Stimulated activated memory B cell treated with anti-CD40 and anti-IgM and Interleukin-4, amounts not matched to agents 10 μg/mL and 1 μg/mL and 100 μg/mL, for 72 hours (primary cell): Measurements from ENCODE around the gene ABO.
"Not testable (repeated sequence)": the region's sequence is repeated elsewhere in the genome, so short reads cannot be mapped to it uniquely, and the experiment has no call there.

Source experiments
- ATAC-seq: fragments of 150-1000 bp; cut with Tn5 transposase; 2 replicates; pipeline ENCODE4 v1.10.0; 2021
- H3K27ac Mint-ChIP-seq: one replicate; pipeline ENCODE4 v1.8.0; 2022; ENCODE audit warnings: mild to moderate bottlenecking, mixed read lengths
- H3K27me3 Mint-ChIP-seq: one replicate; pipeline ENCODE4 v1.8.0; 2022; ENCODE audit warnings: mixed read lengths
- H3K36me3 Mint-ChIP-seq: one replicate; pipeline ENCODE4 v1.8.0; 2022; ENCODE audit warnings: mixed read lengths
- H3K4me1 Mint-ChIP-seq: one replicate; pipeline ENCODE4 v1.8.0; 2022; ENCODE audit warnings: mixed read lengths
- H3K4me3 Mint-ChIP-seq: one replicate; pipeline ENCODE4 v1.8.0; 2022; ENCODE audit warnings: mild to moderate bottlenecking, moderate library complexity, mixed read lengths
- H3K9me3 Mint-ChIP-seq: one replicate; pipeline ENCODE4 v1.8.0; 2022; ENCODE audit warnings: mixed read lengths

ABO gene

GRCh38 chr9:133275105-133276000 lies at the start of gene ABO:
TSS of gene ABO (minus strand) at chr9:133275201.
- Mint-ChIP-seq H3K9me3 (peaks cover 5% of the 10 kb centered on the region), H3K4me3 (no peak within 1 kb of the TSS), H3K27ac (no peak within 1 kb of the TSS), H3K4me1 (no peaks in the 10 kb centered on the region), H3K36me3 (no peaks in the 10 kb centered on the region), H3K27me3 (peaks cover 66% of the 10 kb centered on the region)
- ATAC-seq: peak; percentile 45

GRCh38 chr9:133323991-133324703 lies 49.1 kb upstream of the ABO start:
- Mint-ChIP-seq H3K27ac (no peak overlapping the region), H3K36me3 (peaks cover 8% of the 10 kb centered on the region)
- no peak for ATAC-seq

GRCh38 chr9:133323211-133323610 lies 48.2 kb upstream of the ABO start:
- Mint-ChIP-seq H3K9me3 (peaks cover 4% of the 10 kb centered on the region), H3K36me3 (no peaks in the 10 kb centered on the region), H3K27me3 (peaks cover 27% of the 10 kb centered on the region), H3K4me1 (no peaks in the 10 kb centered on the region), H3K27ac (no peak overlapping the region), H3K4me3 (no peak overlapping the region)
- ATAC-seq: no peak

More at GRCh38 chr9:133323991-133324703, 49.1 kb upstream of the ABO start:
- Mint-ChIP-seq H3K27me3 (peaks cover 24% of the 10 kb centered on the region), H3K9me3 (peaks cover 4% of the 10 kb centered on the region), H3K4me3 (no peak overlapping the region), H3K4me1 (peaks cover 8% of the 10 kb centered on the region)

DNA sequence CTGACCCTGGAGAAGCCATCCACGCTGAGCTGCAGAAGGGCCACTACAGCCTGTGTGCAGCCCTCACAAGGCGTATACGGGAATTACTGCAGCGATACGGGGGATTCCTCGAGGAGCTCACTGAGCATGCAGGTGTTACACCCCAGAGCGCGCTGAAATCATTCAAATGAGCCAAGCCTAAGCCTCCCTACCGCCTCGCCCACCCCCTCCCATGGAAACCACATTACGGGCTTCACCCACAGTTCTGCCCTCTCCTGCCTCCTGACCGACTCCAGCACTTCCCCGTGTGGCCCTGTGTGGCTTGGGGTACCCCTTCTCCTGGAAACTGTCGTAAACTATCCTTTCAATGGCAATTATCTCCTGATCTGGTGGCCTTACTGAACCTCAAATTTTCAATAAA lies 47.7 kb upstream of the ABO start:
- no peak for ATAC-seq
- Mint-ChIP-seq H3K4me1 (no peaks in the 10 kb centered on the region), H3K27me3 (peaks cover 32% of the 10 kb centered on the region), H3K36me3 (no peaks in the 10 kb centered on the region), H3K27ac (no peak overlapping the region), H3K9me3 (peaks cover 4% of the 10 kb centered on the region), H3K4me3 (no peak overlapping the region)

GRCh38 chr9:133321411-133321935 lies 46.5 kb upstream of the ABO start:
- Mint-ChIP-seq H3K4me3 (no peak overlapping the region), H3K27ac (no peak overlapping the region), H3K9me3 (peaks cover 4% of the 10 kb centered on the region), H3K36me3 (no peaks in the 10 kb centered on the region), H3K27me3 (peaks cover 42% of the 10 kb centered on the region), H3K4me1 (no peaks in the 10 kb centered on the region)
- no peak for ATAC-seq

DNA sequence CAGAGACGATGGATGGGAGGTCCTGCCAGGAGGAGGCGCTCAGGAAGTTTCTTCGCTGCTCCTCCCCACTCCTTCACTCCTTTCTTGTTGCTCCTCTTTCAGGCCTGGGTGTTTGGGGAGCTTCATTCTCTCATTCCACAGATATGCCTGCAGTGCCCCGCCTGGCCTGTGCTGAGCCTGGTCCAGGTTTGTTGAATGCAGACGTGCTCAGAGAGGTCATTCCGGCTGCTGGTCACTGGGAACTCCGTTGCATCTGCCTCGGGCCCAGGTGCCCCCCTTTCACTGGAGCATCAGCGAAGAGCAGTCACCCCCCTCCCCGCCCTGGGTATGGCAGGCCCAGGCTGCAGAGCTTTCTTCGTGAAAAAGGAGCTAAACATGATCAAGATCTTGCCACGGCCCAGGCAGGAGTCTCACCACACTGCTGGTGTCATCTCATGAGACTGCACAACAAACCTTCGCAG lies 45.5 kb upstream of the ABO start:
- Mint-ChIP-seq H3K4me1 (no peaks in the 10 kb centered on the region), H3K4me3 (no peak overlapping the region), H3K36me3 (no peaks in the 10 kb centered on the region), H3K27ac (no peak overlapping the region), H3K27me3 (peaks cover 42% of the 10 kb centered on the region), H3K9me3 (peaks cover 4% of the 10 kb centered on the region)
- no peak for ATAC-seq

GRCh38 chr9:133317551-133317950 lies 42.5 kb upstream of the ABO start:
- H3K27ac Mint-ChIP-seq, H3K4me1 Mint-ChIP-seq, ATAC-seq, H3K4me3 Mint-ChIP-seq, H3K9me3 Mint-ChIP-seq, H3K36me3 Mint-ChIP-seq: not testable (repeated sequence)
- H3K27me3 Mint-ChIP-seq: peaks cover 34% of the 10 kb centered on the region

- H3K4me3 Mint-ChIP-seq: no peak overlapping the region
- no peaks in the 10 kb centered on the region for H3K9me3 Mint-ChIP-seq
- H3K4me1 Mint-ChIP-seq: no peaks in the 10 kb centered on the region
- ATAC-seq: no peak
- no peak overlapping the region for H3K27ac Mint-ChIP-seq
- no peaks in the 10 kb centered on the region for H3K36me3 Mint-ChIP-seq
- H3K27me3 Mint-ChIP-seq: peaks cover 22% of the 10 kb centered on the region
Measured at GRCh38 chr9:133315997-133316396, 41.0 kb upstream of the ABO start.

DNA sequence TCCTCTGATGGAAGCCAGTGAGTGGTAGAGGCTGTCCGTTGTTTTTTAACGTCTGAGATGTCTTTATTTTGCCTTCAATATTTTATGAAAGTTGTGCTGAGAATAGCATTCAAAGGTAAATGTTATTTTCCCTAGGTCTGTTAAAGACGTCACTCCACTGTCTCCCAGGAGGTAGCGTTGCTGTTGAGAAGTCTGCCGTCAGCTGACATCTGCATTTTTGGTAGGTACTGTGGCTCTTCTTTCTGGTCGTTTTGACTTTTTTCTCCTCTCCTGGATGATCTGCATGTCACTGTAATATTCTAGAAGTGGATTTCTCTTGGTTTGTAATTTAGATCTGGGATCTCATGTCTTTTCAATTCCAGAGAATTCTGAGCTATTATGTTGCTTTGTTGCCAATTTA lies 34.6 kb upstream of the ABO start:
- no peak overlapping the region for H3K4me3 Mint-ChIP-seq
- H3K36me3 Mint-ChIP-seq: no peaks in the 10 kb centered on the region
- no peaks in the 10 kb centered on the region for H3K4me1 Mint-ChIP-seq
- H3K27me3 Mint-ChIP-seq: peaks cover 44% of the 10 kb centered on the region
- no peaks in the 10 kb centered on the region for H3K9me3 Mint-ChIP-seq
- no peak for ATAC-seq
- H3K27ac Mint-ChIP-seq: no peak overlapping the region

DNA sequence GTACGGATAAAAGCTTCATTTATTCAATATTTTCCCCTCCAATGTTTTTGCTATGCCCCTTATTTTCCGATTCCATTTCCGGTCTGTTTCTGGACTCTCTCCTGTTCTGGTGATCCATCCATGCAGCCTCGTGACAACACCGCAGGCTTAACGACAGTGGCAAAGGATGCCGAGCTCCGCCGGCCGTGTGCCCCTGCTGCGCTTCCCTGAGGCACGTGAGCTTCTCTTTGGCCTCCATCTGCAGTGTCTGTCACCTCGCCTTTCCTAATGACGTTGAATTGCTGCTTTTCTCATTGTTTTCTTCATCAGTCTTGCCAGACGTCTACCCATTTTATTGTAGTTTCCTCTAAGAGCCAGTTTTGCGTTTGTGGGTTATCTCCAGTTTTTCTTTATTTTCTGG lies 32.3 kb upstream of the ABO start:
- Mint-ChIP-seq H3K27me3 (peaks cover 44% of the 10 kb centered on the region), H3K36me3 (no peaks in the 10 kb centered on the region), H3K4me3 (no peak overlapping the region)

DNA sequence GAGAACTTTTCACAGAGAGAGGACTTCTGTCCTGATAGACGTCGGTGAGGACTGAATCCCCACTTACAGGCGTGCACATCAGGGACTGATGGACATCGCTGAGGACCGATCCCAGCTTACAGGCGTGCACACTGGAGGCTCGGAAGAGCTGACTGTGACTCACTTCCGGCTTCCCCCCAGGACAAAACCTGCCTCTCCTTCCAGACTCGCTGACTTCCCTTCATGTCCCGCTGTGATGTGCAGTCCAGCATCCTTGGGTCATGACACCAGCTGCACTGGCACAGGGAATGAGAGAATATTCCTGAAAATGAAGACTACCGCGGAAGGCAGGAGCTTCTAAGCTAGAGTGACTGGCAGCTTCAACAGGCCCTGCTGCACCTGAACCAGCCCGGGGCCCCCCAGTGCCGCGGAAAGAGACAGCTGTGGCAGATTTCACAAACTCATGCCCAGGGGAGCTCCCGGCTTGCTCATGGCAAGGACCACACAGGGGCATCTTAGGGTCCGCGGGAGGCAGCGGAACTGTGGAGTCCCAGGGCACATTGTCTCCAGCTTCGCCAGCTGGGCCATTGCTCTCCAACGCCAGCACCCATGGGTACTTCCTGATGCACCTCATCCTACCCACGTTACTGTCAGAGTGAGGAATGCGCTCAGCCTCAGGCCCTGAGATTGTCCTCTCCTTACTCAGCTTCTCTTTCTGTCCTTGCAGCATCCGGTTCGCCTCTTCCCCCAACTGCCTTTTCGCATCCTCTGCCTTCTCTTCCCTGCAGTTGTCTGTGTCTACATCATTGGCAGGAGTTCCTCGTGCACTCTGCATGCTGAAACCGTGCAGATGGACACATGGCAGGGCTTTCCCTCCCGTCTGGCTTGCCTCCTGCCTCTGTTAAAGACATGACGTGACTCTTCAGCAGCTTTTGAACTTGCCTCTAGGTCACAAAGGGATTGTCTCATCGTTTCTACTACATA lies 31.5 kb upstream of the ABO start:
- Mint-ChIP-seq H3K4me3 (no peak overlapping the region), H3K9me3 (no peaks in the 10 kb centered on the region), H3K4me1 (no peaks in the 10 kb centered on the region), H3K27ac (no peak overlapping the region), H3K27me3 (peaks cover 44% of the 10 kb centered on the region), H3K36me3 (no peaks in the 10 kb centered on the region)
- no peak for ATAC-seq

More for the DNA sequence above, 32.3 kb upstream of the ABO start:
- ATAC-seq: no peak
- no peak overlapping the region for H3K27ac Mint-ChIP-seq
- no peaks in the 10 kb centered on the region for H3K9me3 Mint-ChIP-seq
- no peaks in the 10 kb centered on the region for H3K4me1 Mint-ChIP-seq

DNA sequence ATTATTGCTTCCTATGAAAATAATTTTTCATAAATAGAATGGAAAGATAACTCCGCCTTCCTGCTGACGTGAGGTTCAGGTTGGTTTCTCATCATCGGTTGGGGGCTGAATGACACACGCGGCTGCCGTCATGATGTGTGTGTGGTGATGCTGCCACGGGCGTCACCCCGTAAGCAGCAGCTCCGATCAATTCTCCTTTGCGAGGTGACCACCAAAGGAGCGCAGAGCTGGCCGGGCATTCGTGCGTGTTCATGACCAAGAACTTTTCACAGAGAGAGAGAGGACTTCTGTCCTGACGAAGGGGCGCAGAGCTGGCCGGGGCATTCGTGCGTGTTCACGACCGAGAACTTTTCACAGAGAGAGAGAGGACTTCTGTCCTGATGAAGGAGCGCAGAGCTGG lies 30.7 kb upstream of the ABO start:
- H3K9me3 Mint-ChIP-seq: no peaks in the 10 kb centered on the region
- no peaks in the 10 kb centered on the region for H3K4me1 Mint-ChIP-seq
- no peak for ATAC-seq
- no peak overlapping the region for H3K4me3 Mint-ChIP-seq
- peaks cover 44% of the 10 kb centered on the region for H3K27me3 Mint-ChIP-seq
- H3K36me3 Mint-ChIP-seq: no peaks in the 10 kb centered on the region
- no peak overlapping the region for H3K27ac Mint-ChIP-seq

GRCh38 chr9:133304477-133305377 lies 29.7 kb upstream of the ABO start:
- Mint-ChIP-seq H3K27me3 (peaks cover 38% of the 10 kb centered on the region), H3K4me1 (no peaks in the 10 kb centered on the region), H3K4me3 (no peak overlapping the region), H3K36me3 (no peaks in the 10 kb centered on the region), H3K9me3 (no peaks in the 10 kb centered on the region), H3K27ac (no peak overlapping the region)
- no peak for ATAC-seq

DNA sequence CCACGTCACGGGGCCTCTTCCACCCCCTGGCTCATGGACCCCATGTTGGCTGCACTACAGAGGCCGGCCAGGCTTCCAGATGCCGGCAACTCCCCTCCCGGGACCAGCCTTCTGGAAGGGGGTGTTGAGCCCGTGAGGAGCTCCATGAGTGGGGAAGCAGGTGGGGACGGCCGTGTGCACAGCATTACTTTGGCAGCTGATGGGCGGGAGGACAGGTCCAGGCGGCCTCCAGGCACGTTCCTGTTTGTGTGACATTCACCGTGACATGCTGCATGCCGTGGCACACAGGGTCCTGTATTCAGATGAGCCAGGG lies 29.1 kb upstream of the ABO start:
- Mint-ChIP-seq H3K27me3 (peaks cover 32% of the 10 kb centered on the region), H3K9me3 (no peaks in the 10 kb centered on the region), H3K4me1 (no peaks in the 10 kb centered on the region), H3K27ac (no peak overlapping the region), H3K4me3 (no peak overlapping the region), H3K36me3 (no peaks in the 10 kb centered on the region)
- peak; percentile 28 for ATAC-seq
